GDM1 (cell line): ENCODE results near the gene PGLYRP2.
"Not testable (repeated sequence)": the region's sequence is repeated elsewhere in the genome, so short reads cannot be mapped to it uniquely, and the experiment has no call there.

ENCODE experiments used
- DNase-seq: peaks from one replicate; lab custom pipeline; 2025; lab: John Stamatoyannopoulos, UW

PGLYRP2 gene

GRCh38 chr19:15479391-15480345 is at the start of gene PGLYRP2:
TSS of gene PGLYRP2 (minus strand) at chr19:15479501. CDS start at chr19:15479371, 130 bp downstream.
- DNase-seq: peak; percentile 46

DNA sequence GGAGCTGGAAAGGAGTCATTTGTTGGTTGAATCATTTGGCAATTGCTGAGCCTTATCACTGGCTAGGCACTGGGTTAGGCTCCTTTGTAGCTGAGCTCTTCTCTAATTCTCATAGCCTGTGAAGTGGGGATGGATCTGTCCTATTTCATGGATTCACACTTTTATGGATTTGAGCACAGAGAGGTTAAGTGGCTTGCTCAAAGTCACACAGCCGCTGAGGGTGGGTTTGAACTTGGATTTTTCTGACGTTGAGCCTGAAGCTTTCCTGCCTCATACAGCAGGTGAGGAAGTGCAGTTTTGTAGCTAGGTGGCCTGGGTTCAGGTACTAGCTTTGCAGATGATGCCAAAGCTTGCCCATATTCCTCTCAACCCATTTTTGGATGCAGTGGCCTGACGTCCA is 48.4 kb upstream of the PGLYRP2 start:
- no peak for DNase-seq

GRCh38 chr19:15526408-15526807 is 47.1 kb upstream of the PGLYRP2 start:
- DNase-seq: no peak

DNA sequence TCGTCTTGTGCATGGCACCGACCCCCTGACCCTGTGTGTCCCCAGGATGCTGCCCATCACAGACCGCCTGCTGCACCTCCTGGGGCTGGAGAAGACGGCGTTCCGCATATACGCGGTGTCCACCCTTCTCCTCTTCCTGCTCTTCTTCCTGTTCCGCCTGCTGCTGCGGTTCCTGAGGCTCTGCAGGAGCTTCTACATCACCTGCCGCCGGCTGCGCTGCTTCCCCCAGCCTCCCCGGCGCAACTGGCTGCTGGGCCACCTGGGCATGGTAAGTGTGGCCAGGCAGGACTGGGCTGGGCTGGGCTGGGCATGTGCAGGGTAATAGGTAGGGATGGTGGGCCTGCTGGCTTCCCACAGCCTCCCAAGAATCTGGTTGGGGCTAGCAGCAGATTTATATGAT is 46.0 kb upstream of the PGLYRP2 start:
- no peak for DNase-seq

- DNase-seq: no peak
Measured at GRCh38 chr19:15524781-15525180, 45.5 kb upstream of the PGLYRP2 start.

DNA sequence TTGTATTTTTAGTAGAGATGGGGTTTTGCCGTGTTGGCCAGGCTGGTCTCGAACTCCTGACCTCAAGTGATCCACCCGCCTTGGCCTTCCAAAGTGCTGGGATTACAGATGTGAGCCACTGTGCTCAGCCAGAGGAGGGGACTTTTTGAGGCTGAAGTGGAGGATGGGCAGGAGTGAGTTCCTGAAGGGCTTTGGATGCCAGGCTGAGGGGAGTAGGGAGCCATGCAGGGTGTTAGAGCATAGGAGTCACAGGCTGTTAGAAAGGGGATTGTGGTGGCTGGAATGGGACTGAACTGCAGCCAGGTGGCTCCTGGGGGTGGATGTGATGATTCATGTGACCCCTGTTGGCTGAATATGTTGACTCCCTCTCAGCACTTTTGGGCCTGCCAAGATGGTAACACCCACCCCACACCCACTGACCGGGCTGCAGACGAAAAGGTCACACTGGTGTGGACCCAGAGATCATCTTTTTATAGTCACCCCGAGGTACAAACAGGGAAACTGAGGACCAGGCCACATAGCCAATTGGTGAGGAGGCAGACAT is 40.2 kb upstream of the PGLYRP2 start:
- no peak for DNase-seq

DNA sequence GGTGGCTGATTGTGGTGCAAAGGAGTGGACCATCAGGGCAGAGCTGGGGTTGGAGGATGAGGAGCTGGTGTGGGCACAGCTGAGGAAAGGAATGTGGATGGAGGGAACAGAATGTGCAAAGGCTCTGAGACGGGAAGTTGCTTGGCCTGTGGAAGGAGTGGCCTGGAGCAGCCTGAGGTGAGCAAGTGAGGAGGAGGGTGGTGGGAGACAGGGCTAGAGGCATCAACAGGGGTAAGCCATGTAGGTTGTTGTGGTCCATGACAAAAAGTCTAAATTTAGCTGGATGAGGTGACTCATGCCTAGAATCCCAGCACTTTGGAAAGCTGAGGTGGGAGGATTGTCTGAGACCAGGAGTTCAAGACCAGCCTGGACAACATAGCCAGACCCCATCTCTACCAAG is 38.5 kb upstream of the PGLYRP2 start:
- DNase-seq: no peak

GRCh38 chr19:15516363-15516762 is 37.1 kb upstream of the PGLYRP2 start:
- DNase-seq: no peak

DNA sequence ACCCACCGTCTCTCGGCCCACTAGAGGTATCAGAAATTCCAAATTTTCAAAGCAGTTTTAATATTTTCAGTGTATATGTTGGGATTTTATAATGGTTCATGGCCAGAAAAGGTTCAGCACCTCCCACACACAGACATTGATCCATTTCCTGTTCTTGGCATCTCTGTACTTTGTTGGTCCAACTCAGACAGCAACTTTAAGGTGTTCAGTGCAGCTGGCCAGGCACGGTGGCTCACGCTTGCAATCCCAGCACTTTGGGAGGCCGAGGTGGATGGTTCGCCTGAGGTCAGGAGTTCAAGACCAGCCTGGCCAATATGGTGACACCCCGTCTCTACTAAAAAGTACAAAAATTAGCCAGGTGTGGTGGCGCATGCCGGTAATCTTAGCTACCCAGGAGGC is 35.9 kb upstream of the PGLYRP2 start:
- not testable (repeated sequence) for DNase-seq

GRCh38 chr19:15511671-15512424 is 32.5 kb upstream of the PGLYRP2 start:
- no peak for DNase-seq

- DNase-seq: no peak
Measured at GRCh38 chr19:15508035-15508710, 28.9 kb upstream of the PGLYRP2 start, which contains the start of gene CYP4F22. TSS of gene CYP4F22 (plus strand) at chr19:15508525. CDS start at chr19:15525337, 16,812 bp downstream.

DNA sequence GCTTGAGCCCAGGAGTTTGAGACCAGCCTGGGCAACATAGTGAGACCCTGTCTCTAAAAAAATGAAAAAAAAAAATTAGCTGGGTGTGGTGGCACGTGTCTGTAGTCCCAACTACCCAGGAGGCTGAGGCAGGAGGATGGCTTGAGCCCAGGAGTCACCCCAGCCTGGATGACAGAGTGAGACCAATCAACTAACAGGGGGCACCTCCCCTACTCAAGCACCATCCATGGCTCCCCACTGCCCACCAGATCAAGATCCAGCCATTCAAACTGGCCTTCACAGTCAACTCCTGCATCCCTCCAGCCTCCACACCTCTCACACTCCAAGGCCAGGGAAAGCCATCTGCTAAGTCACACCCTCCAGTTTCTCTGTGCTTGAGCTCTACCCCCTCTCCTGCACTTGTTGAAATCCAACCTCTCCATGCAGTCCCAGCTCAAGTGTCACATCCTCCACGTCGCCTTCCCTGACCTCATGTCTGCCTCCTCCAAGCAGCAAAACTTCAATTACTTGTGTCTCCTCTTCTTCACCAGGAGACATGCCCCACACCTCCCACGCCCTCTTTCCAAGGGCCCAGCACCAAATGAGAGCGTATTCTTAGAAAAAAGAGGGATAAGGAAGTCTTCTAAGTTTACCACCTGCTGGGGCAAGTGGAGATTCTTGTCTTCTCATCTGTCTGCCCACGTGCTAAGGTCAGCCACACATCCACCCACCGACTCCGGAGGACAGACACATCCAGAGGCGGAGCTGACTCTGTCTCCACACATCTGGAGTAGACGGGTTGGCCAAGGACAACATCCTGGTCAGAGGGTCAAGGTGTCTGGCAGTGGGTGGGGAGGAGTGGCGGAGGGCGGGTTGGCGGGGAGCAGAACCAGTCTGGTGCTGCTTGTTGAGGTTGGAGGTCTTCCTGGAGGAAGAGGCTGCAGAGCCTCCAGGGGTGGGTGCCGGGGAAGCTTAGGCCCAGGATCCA is 28.1 kb upstream of the PGLYRP2 start:
- DNase-seq: no peak

DNA sequence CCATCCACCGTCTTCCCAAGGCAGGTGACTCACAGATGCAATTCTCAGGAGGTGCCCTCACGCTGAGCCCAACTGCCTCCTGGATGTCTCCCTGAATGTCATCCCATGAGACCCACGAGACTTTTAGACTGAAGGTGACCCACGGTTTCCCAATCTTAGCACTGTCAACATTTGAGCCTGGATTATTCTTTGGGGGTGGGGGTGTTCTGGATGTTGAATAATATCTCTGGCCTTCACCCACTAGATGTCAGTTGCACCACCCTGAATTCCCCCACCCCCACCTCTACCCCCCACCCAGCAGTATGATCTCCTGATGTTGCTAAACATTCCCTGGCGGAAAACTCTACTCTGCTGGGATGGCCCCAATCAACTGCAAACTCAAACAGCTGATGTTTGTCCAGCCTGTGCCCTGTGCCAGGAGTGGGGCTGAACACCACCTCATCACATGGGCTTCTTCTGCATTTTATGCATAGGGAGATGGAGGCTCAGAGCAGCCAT is 26.8 kb upstream of the PGLYRP2 start:
- DNase-seq: no peak

DNA sequence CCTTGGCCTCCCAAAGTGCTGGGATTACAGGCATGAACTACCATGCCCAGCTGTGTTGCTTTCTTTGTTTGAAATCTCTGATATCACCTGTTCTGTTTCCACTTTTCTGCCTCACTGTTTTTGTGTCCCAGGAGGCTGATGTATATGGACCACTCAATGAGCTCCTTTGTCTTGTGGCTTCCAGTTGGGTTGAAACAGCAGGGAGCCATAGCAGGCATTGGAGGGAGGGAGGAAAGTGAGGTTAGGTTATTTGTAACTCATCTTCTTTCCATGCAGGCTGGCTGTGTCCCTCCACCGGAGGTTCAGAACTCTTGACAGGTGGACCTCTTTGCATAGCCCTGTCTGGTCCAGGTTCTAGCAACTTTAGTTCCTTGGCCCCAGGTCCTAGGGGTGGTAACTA is 23.0 kb upstream of the PGLYRP2 start:
- no peak for DNase-seq

- no peak for DNase-seq
Measured at GRCh38 chr19:15501596-15501995, 22.3 kb upstream of the PGLYRP2 start.

DNA sequence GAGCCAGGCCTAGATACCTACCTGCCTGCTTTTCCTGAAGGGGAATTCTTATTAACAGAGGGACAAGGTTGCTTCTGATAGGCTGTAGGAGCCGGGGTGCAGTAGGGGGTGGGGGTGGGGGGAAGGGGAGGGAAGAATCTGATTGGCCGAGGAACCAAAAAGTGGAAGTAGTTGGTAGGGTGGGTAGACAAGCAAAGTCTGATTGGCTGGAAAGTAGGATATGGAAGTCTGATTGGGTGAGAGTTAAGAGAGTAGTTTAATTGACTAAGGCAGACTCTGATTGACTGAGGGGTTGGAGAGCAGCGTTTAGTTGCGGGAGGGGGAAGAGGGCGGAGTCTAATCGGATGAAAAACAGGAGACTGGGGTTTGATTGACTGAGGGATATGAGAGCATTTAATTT is 19.6 kb upstream of the PGLYRP2 start:
- DNase-seq: no peak

DNA sequence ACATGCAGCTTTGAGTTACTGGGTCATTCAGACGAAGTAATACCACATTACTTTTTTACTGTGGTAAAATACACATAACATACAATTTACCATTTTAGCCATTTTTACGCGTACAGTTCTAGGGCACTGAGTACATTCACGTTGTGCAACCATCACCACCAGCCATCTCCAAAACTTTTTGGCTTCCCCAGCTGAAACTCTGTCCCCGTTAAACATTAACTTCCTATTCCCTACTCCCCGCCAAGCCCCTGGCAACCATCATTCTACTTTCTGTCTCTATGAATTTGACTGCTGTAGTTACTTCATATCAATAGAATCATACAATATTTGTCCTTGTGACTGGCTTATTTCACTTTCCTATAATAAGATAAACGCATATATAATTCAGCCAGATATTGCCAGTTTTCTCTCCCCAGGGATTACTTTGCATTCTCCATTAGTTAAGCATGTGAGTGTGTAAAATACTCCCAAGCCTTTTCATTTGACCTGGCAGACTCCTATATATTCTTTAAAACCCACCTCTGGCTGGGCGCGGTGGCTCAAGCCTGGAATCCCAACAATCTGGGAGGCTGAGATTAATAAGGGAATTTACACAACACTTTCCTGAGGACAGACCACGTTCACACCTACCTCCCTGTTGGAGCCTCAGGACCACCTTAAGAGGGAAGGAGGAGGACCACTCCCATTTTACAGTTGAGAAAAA is 19.0 kb upstream of the PGLYRP2 start:
- no peak for DNase-seq

DNA sequence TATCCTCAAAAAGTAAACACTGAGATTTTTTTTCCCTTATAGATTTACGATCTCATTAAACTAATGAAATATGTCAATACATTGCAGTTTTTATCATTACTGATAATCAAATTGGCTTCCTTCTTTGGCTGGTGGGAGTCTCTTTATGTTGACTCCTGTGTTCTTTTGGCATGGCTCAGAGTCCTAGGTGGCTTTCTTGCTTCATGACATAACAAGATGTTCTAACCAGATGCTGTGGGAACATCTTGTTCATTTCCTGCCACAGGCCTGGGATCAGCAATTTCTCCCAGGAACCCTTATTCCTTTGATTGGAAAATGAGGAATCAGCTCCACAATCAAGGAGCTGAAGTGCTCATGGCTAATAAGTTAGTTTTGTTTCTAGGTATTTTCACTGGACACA is 15.8 kb upstream of the PGLYRP2 start:
- DNase-seq: no peak

DNA sequence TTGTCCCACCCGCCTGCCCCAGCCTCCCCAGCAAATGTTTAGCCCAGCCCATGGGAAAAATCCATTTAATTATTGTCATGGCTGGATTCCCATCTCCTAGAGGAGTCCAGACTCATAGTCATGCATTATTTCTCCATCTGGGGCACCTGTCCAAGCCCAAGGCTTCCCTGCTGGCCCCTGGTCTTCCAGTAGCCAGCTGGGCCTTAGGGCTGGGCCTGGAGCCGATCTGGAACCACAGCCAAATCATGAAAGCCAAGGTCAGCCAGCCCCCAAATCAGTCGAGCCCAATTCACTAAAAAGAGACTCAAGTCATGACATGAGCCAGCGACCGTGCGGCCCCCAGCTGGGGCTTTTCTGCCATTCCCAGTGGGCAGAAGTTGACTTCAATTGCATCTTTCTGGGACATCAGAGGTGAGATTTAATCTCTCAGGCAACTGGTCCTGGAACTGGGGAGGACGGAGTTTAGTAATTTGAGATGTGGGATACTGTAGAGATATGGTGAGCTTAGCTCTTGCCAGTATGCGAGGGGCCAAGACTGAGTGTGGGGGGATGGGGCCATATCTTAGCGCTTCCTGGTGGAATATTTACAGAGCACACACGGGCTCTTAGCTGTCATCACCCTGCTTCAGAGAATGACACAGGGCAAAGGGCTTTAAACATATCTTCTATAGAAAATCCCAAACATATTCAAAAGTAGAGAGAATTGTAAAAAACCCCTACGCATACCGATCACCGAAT is 9.4 kb upstream of the PGLYRP2 start:
- DNase-seq: no peak
